K562 (cell line): ENCODE data around the gene KIAA0513. TPM values are rescaled to one million over a fixed set of nuclear protein-coding genes. Genes with fewer than 3 reads are reported as not detected.
A peak's percentile ranks its signal among the peaks of the same experiment; 100 is the strongest.

Source experiments
- ATAC-seq: fragments of 200-7000 bp; cut with Tn5 transposase; 3 replicates; pipeline ENCODE4 v1.9.1; 2020; ENCODE audit warnings: moderate library complexity
- BruUV-seq: library from RNA; stranded (reverse); fragments of 400-500 nt; replicated peaks from 2 replicates; lab custom pipeline; 2021; lab: Mats Ljungman, UMichigan
- CTCF ChIA-PET: fragments of 300-600 bp; formaldehyde crosslinking; extraction: SDS; loops from one replicate; lab custom pipeline; 2021; ENCODE audit warnings: low intra/inter-chr PET ratio; lab: Yijun Ruan, JAX
- POLR2A ChIA-PET: fragments of 300-600, 350-650 bp; sonication (Branson Sonifier 250); formaldehyde crosslinking; extraction: SDS; loops from one replicate; lab custom pipeline; 2021; ENCODE audit warnings: antibody characterized with exemption, inconsistent platforms; lab: Yijun Ruan, JAX
- DNase-seq, 4 experiments: peaks; one replicate each; pipeline versions ENCODE4 v3.0.0 to v3.0.0-alpha.2; 2011 to 2018; ENCODE audit warnings: low spot score in 3 of 4, mixed read lengths in 3 of 4; ENCODE audit errors: extremely low read depth in 1 of 4
- FAIRE-seq: peaks from 2 replicates; lab custom pipeline; 2011; peaks lifted over from hg19 to GRCh38; lab: Jason Lieb, UNC
- H2AFZ ChIP-seq: 2 replicates; pipeline ENCODE4 v1.6.0; 2011; ENCODE audit warnings: low read depth, low read length, control low read depth, inconsistent platforms
- H3K27ac ChIP-seq: fragments of 200-600 bp; 3 replicates; pipeline ENCODE4 v1.8.0; 2011; ENCODE audit warnings: low read depth, mild to moderate bottlenecking, control low read depth, inconsistent platforms, low read length, moderate library complexity, mixed read lengths; ENCODE audit errors: extremely low read depth
- H3K27me3 ChIP-seq, 2 experiments: fragments of 300-600 bp in 1 of 2; 2 replicates in 1 of 2; 3 replicates in 1 of 2; pipeline versions ENCODE4 v1.6.0 to v1.8.0; 2011; ENCODE audit warnings: inconsistent platforms in 2 of 2, low read length in 2 of 2, mild to moderate bottlenecking in 1 of 2, mixed read lengths in 1 of 2, moderate library complexity in 1 of 2; ENCODE audit not compliant: control insufficient read depth in 2 of 2, insufficient read depth in 2 of 2
- H3K36me3 ChIP-seq: fragments of 300-600 bp; 3 replicates; pipeline ENCODE4 v1.8.0; 2011; ENCODE audit warnings: mild to moderate bottlenecking, low read length, inconsistent platforms; ENCODE audit not compliant: control insufficient read depth, insufficient read depth
- H3K4me1 ChIP-seq, 2 experiments: fragments of 200-600 bp in 1 of 2; replicated peaks in 1 of 2; 2 replicates in 1 of 2; 3 replicates in 1 of 2; pipeline versions ENCODE4 v1.5.1 to v1.8.0; 2011; ENCODE audit warnings: inconsistent platforms in 2 of 2, low read length in 2 of 2, mild to moderate bottlenecking in 1 of 2, mixed read lengths in 1 of 2, moderate library complexity in 1 of 2; ENCODE audit not compliant: control insufficient read depth in 2 of 2, insufficient read depth in 2 of 2
- H3K4me2 ChIP-seq: 2 replicates; pipeline ENCODE4 v1.6.1; 2011; ENCODE audit warnings: low read length, control low read depth, inconsistent platforms, mixed read lengths; ENCODE audit not compliant: insufficient read depth
- H3K4me3 ChIP-seq: fragments of 200-600 bp; sonication (generic), shearing (Covaris generic); 2 replicates; pipeline ENCODE4 v1.5.1; 2016; ENCODE audit warnings: control low read depth, inconsistent platforms
- H3K79me2 ChIP-seq: fragments of 200-600 bp; 3 replicates; pipeline ENCODE4 v1.8.0; 2011; ENCODE audit warnings: low read length, inconsistent platforms; ENCODE audit not compliant: control insufficient read depth, insufficient read depth
- H3K9ac ChIP-seq, 2 experiments: 2 replicates each; pipeline versions ENCODE4 v1.6.0 to v1.6.1; 2011; ENCODE audit warnings: low read depth in 2 of 2, low read length in 2 of 2, control low read depth in 1 of 2, inconsistent platforms in 1 of 2, mild to moderate bottlenecking in 1 of 2, mixed read lengths in 1 of 2; ENCODE audit not compliant: insufficient read depth in 1 of 2
- H3K9me1 ChIP-seq: one replicate; pipeline ENCODE4 v1.6.0; 2011; ENCODE audit warnings: inconsistent platforms, mild to moderate bottlenecking, low read length, moderate library complexity; ENCODE audit not compliant: control insufficient read depth, insufficient read depth
- H3K9me3 ChIP-seq: replicated peaks from 2 replicates; pipeline ENCODE4 v1.5.1; 2011; ENCODE audit warnings: low read depth, low read length, inconsistent platforms; ENCODE audit not compliant: control insufficient read depth, insufficient read depth
- H4K20me1 ChIP-seq: replicated peaks from 2 replicates; pipeline ENCODE4 v1.6.1; 2011; ENCODE audit warnings: low read length, inconsistent platforms, mixed read lengths; ENCODE audit not compliant: control insufficient read depth, insufficient read depth
- BRD9 ChIP-seq: fragments of 450-650 bp; IDR thresholded peaks from 2 replicates; pipeline ENCODE4 v1.6.1; 2018; ENCODE audit warnings: low read depth; ENCODE audit not compliant: partially characterized antibody
- CHD1 ChIP-seq: fragments of 200-600 bp; sonication (generic); IDR thresholded peaks from one replicate; pipeline ENCODE4 v1.6.1; 2012; ENCODE audit warnings: mild to moderate bottlenecking, moderate library complexity, low read length, inconsistent platforms
- MCM3 ChIP-seq: fragments of 450-650 bp; IDR thresholded peaks from 2 replicates; pipeline ENCODE4 v1.6.1; 2016
- MCM5 ChIP-seq: fragments of 450-650 bp; IDR thresholded peaks from 2 replicates; pipeline ENCODE4 v1.6.1; 2016; ENCODE audit warnings: low read depth
- MNT ChIP-seq, 2 experiments: fragments of 450-650 bp; conservative IDR thresholded peaks; 2 replicates each; pipeline ENCODE4 v1.6.1; 2017; ENCODE audit warnings: mild to moderate bottlenecking in 2 of 2, moderate library complexity in 2 of 2
- NR1H2 ChIP-seq: sonication (generic); formaldehyde crosslinking; IDR thresholded peaks from 2 replicates; pipeline ENCODE4 v1.4.0; 2020; ENCODE audit warnings: mild to moderate bottlenecking, missing genetic modification reagents
- PML ChIP-seq: IDR thresholded peaks from 2 replicates; pipeline ENCODE4 v1.6.1; 2012; ENCODE audit warnings: low read length, inconsistent platforms
- POLR3G ChIP-seq: IDR thresholded peaks from 2 replicates; pipeline ENCODE4 v1.6.1; 2011; ENCODE audit not compliant: insufficient read length, insufficient replicate concordance; ENCODE audit errors: extremely low read depth
- TGIF2 ChIP-seq: sonication (generic); formaldehyde crosslinking; IDR thresholded peaks from 2 replicates; pipeline ENCODE4 v1.8.1; 2022; ENCODE audit warnings: mild to moderate bottlenecking, missing genetic modification reagents, moderate library complexity
- USF2 ChIP-seq: sonication (generic); formaldehyde crosslinking; IDR thresholded peaks from 2 replicates; pipeline ENCODE4 v1.5.0; 2020; ENCODE audit warnings: missing genetic modification reagents
- ZNF830 ChIP-seq: fragments of 250-450 bp; sonication (Bioruptor Pico); IDR thresholded peaks from 2 replicates; pipeline ENCODE4 v1.5.0; 2021; ENCODE audit warnings: mild to moderate bottlenecking
- WGBS: fragments of 100-300 bp; shearing (Covaris generic); methylation state at CpG from one replicate; pipeline ENCODE4 v1.1.6; 2016; ENCODE audit warnings: low coverage, mixed read lengths; ENCODE audit not compliant: insufficient coverage; ENCODE audit errors: missing lambda C conversion rate; 5-methylcytosine and 5-hydroxymethylcytosine counted together
- in situ Hi-C: fragments of 300-500 bp; cut with MboI; formaldehyde crosslinking; loops from 4 replicates; pipeline ENCODE4 v1.15.0; 2018; ENCODE audit warnings: inconsistent platforms, mixed read lengths
- intact Hi-C: fragments of 100-400 bp; cut with micrococcal nuclease; formaldehyde crosslinking; loops from 2 replicates; pipeline ENCODE4 v1.14.2; 2022
- polyA plus RNA-seq, 8 experiments: library from polyadenylated mRNA; depleted of rRNA in 4 of 8; stranded (reverse) in 5 of 8; unstranded in 3 of 8; fragments of >200 nt; fragmentation: Nextera tagmentation in 2 of 8; fragmentation: Illumina TruSeq in 1 of 8; extraction: Ambion mirVana in 2 of 8; extraction: Trizol in 1 of 8; gene quantifications; 2 replicates each; pipeline versions ENCODE4 v1.2.1 to v1.2.3, GENCODE V29; 2011 to 2014; ENCODE audit warnings: inconsistent platforms in 1 of 8, missing spikeins in 1 of 8
- total RNA-seq, 7 experiments: library from RNA; depleted of rRNA in 6 of 7; stranded (reverse); fragments of >200 nt in 6 of 7; fragmentation: Illumina TruSeq in 2 of 7; extraction: Trizol in 2 of 7; gene quantifications; 2 replicates each; pipeline versions ENCODE4 v1.2.1 to v1.2.3, GENCODE V29; 2011 to 2021; ENCODE audit warnings: low replicate concordance in 1 of 7
- TF ChIP-seq, protein P1 (sequence below): sonication (generic); formaldehyde crosslinking; IDR thresholded peaks from 2 replicates; pipeline ENCODE4 v1.8.0; 2022; ENCODE audit warnings: mild to moderate bottlenecking, missing genetic modification reagents
- TF ChIP-seq, protein P2 (sequence below): fragments of 200-800 bp; sonication (Bioruptor generic); IDR thresholded peaks from 2 replicates; pipeline ENCODE4 v1.6.1; 2017; ENCODE audit warnings: missing genetic modification characterization, missing compliant biosample characterization

Gene KIAA0513
- total and polyA plus RNA-seq, 9 of the 15 experiments (the other 6 are each of a cell fraction or from before 2014, with no cell fraction given), result 0.18 to 13.7 (median 10.2) TPM

- no peaks in the 10 kb centered on the region for H3K9me1 ChIP-seq
- no peak overlapping the region for H2AFZ ChIP-seq
- no peak for FAIRE-seq
- H3K9me3 ChIP-seq, result no peaks in the 10 kb centered on the region
- WGBS, result 50% methylated on average over 17 of the region's 17 CpGs
- H3K4me2 ChIP-seq, result no peak overlapping the region; the same call in 1 of the 2 replicates
- H3K27ac ChIP-seq, result no peak overlapping the region
- no peaks in the 10 kb centered on the region for H3K79me2 ChIP-seq
- peaks cover 15 to 40% of the 10 kb centered on the region in 2 experiments for H3K4me1 ChIP-seq
- peak; percentile 9; the same call in 1 of the 3 replicates for ATAC-seq
- peaks cover 13% of the 10 kb centered on the region; the same call in 1 of the 2 replicates for H4K20me1 ChIP-seq
- H3K27me3 ChIP-seq, result peaks cover 8 to 40% of the 10 kb centered on the region in 2 experiments; a peak in 4 of 5 replicates
- H3K9ac ChIP-seq, result peak overlapping the region in 1 of 2 experiments; percentile 79; a peak in 2 of 4 replicates
- no peaks in the 10 kb centered on the region for H3K36me3 ChIP-seq
- ChIA-PET POLR2A (interaction anchor here (0.7 kb wide), 1 partner anchor 327 kb away, joined by 3 read pairs; no protein-coding TSS in a partner anchor), CTCF (no interaction called here)
- H3K4me3 ChIP-seq, result no peak overlapping the region
- intact Hi-C loops, result no loop called here
- no TSS peak for BruUV-seq
- in situ Hi-C loops, result no loop called here
- no peak for DNase-seq
- TF ChIP-seq MNT (conservative IDR thresholded peaks at IDR 0.05), result no peak
- no peak for TF ChIP-seq TGIF2 (CRISPR knock-in tag)
- TF ChIP-seq NR1H2 (CRISPR knock-in tag), result 0 out of 2 replicates have a peak, but pooled peaks have one; percentile 37
- peak; percentile 25; the same call in 1 of the 2 replicates for TF ChIP-seq ZNF830 (CRISPR knock-in tag)
- peak; percentile 20 for TF ChIP-seq CHD1
- TF ChIP-seq, protein P1, sequence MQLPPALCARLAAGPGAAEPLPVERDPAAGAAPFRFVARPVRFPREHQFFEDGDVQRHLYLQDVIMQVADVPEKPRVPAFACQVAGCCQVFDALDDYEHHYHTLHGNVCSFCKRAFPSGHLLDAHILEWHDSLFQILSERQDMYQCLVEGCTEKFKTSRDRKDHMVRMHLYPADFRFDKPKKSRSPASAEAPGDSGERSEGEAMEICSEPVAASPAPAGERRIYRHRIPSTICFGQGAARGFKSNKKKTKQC (CRISPR knock-in tag), result no peak
- TF ChIP-seq USF2 (CRISPR knock-in tag), result peak; percentile 70
- TF ChIP-seq, protein P2, sequence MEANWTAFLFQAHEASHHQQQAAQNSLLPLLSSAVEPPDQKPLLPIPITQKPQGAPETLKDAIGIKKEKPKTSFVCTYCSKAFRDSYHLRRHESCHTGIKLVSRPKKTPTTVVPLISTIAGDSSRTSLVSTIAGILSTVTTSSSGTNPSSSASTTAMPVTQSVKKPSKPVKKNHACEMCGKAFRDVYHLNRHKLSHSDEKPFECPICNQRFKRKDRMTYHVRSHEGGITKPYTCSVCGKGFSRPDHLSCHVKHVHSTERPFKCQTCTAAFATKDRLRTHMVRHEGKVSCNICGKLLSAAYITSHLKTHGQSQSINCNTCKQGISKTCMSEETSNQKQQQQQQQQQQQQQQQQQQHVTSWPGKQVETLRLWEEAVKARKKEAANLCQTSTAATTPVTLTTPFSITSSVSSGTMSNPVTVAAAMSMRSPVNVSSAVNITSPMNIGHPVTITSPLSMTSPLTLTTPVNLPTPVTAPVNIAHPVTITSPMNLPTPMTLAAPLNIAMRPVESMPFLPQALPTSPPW (CRISPR knock-in tag), result no peak
- no peak for TF ChIP-seq POLR3G
- TF ChIP-seq MCM5, result no peak
- TF ChIP-seq PML, result no peak
- no peak for TF ChIP-seq BRD9
- no peak for TF ChIP-seq MCM3
Measured at GRCh38 chr16:85136702-85137322, 109.2 kb downstream of the KIAA0513 start.
